HG03280 (cell line): ENCODE measurements around the gene CACNA1C.

Experiments used
- ATAC-seq: cut with Tn5 transposase; IDR thresholded peaks from one replicate; pipeline ENCODE4 v1.9.1; 2021; ENCODE audit warnings: mild to moderate bottlenecking, moderate library complexity; ENCODE audit not compliant: unreplicated experiment

Gene CACNA1C

GRCh38 chr12:2529807-2530206, 477.0 kb downstream of the CACNA1C start:
- ATAC-seq, result no peak

GRCh38 chr12:2531371-2531770, 478.6 kb downstream of the CACNA1C start:
- ATAC-seq, result no peak

GRCh38 chr12:2533036-2533435, 480.2 kb downstream of the CACNA1C start:
- ATAC-seq, result no peak

- ATAC-seq, result no peak
These were observed 482.9 kb downstream of the CACNA1C start for GRCh38 chr12:2535583-2536204.

- ATAC-seq, result no peak
These were observed 483.9 kb downstream of the CACNA1C start for GRCh38 chr12:2536724-2537123.

GRCh38 chr12:2537868-2538541, 485.2 kb downstream of the CACNA1C start:
- no peak for ATAC-seq

- no peak for ATAC-seq
These were observed 487.2 kb downstream of the CACNA1C start for GRCh38 chr12:2539938-2540337.

- no peak for ATAC-seq
These were observed 487.8 kb downstream of the CACNA1C start for GRCh38 chr12:2540535-2540941.

- ATAC-seq, result no peak
These were observed 488.9 kb downstream of the CACNA1C start for GRCh38 chr12:2541631-2542204.

- ATAC-seq, result no peak
These were observed 491.0 kb downstream of the CACNA1C start for GRCh38 chr12:2543801-2544200.

- no peak for ATAC-seq
These were observed 491.4 kb downstream of the CACNA1C start for GRCh38 chr12:2544230-2544629.

GRCh38 chr12:2547273-2548044, 494.7 kb downstream of the CACNA1C start:
- ATAC-seq, result no peak

- ATAC-seq, result no peak
These were observed 495.3 kb downstream of the CACNA1C start for GRCh38 chr12:2548081-2548480.

- no peak for ATAC-seq
These were observed 498.0 kb downstream of the CACNA1C start for GRCh38 chr12:2550561-2551411.

GRCh38 chr12:2551412-2551900, 498.7 kb downstream of the CACNA1C start:
- ATAC-seq, result no peak

GRCh38 chr12:2552000-2552756, 499.4 kb downstream of the CACNA1C start:
- no peak for ATAC-seq

GRCh38 chr12:2553388-2554126, 500.8 kb downstream of the CACNA1C start:
- ATAC-seq, result no peak

GRCh38 chr12:2555487-2556082, 502.8 kb downstream of the CACNA1C start:
- no peak for ATAC-seq

- ATAC-seq, result no peak
These were observed 504.8 kb downstream of the CACNA1C start for GRCh38 chr12:2557597-2557996.
